ENCODE measurements around the gene PBXIP1.

The PBXIP1 gene

DNA sequence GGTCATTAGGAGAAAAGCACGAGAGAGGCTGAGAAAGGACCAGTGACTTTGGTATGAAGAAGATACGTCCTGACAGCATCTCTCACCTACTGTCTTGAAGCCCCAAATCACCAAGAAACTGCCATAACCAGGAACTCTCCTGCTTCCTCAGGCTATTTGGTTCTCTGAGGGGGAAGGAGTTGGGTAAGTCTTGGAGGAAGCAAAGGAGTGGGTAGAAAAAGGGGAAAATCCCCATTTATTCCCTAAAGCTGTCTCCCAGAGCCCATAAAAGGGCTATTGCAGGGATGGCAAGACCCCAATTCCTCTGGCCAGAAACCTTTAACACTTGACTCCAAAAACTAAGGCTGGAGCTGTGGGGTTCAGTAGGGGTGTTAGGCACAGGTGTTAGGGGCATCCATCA, 2.1 kb upstream of the PBXIP1 start:
- no peak for DNase-seq

DNA sequence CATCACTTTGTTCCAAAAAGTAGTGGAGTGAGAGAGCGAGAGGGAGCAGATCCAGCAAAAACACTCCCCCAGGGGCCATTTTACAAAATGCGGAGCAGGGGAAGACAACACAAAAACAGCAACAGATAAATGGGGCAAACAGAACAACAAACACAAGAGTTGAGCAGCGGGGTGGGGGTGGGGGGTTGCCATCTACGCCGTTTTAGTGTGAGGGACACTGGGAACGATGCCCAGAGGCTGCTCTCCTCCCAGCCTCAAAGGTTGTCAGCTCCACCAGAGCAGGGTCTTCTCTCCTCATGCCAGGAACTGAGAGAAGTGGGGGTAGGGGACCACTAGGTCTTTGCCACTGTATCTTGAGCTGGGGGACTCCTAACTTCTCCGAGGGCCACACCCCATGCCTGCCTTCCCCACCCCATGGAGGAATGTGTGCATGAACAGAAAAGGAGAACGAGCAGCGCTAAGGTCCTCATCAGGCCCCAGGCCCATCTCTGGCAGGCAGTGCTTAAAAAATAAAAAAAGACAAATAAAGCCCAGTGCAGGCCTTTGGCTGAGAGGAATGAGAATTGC, 1.3 kb upstream of the PBXIP1 start:
- DNase-seq: no peak

DNA sequence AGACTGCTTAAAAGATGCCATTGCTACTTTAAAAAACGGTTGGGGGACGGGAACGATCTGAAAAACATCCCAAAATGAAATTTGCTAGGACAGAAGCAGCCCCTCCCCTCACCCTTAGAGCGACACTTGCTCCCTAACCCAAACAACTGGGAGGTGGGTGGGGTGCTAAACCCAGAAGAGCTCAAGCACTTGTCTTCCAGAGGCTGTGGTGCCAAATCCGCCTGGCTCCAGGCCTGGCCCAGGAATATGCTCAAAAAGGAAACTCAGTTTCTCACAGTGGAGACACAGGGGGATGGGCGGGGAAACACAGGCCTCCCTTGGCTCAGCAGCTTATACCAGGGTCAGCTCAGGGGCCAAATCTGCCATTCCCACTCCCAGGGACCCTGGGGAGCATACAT, 644 bp upstream of the PBXIP1 start:
- no peak for DNase-seq

DNA sequence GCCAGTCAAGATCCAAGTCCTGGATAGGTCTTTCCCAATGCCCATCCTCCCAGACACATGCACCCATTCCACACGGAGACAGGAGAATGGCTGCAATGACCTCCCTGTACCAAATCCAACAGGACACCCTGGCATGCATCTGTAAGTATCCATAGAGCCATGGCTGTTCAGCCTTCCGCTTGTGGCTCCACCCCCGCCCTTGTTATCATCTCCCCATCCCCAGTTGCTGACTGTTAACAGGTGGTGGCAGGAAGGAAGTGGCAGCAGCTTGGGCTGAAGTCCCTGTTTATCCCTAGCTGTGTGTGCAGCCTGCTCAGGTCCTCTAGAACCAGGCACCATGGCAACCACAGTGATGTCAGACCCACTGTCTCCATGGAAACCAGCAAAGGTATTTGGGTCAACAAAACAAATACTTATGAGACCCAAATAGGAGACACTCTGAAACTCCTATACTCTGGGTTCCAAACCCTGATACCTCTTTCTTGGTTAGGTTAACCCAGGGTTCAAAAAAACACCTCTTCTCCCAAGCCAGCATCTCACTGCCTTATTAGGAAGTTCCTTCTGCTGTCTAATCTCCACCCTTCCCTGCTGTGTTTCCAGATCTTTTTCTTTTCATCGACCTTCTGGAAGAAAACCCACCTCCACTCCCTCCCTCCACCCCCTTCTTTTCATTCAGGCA, 721 bp downstream of the PBXIP1 start:
- no peak for DNase-seq

DNA sequence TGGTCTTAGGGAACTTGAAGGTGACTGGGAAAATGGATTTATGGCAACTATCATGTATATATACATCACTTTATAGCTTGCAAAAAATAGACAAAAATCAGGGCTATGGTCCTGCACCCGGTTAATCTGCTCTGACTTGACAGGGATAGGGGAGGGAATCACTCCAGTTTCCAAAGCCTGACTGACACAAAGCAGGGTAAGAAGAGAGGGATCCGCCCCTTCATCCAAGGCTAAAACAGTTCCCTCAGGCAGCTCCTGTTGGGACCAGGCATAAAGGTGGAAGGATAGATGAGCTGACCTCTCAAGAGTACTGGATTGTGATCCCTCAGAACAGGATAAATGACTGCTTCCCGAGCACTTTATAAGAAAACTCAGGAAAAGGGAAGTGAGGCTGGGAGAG, 1.4 kb downstream of the PBXIP1 start:
- DNase-seq: no peak

DNA sequence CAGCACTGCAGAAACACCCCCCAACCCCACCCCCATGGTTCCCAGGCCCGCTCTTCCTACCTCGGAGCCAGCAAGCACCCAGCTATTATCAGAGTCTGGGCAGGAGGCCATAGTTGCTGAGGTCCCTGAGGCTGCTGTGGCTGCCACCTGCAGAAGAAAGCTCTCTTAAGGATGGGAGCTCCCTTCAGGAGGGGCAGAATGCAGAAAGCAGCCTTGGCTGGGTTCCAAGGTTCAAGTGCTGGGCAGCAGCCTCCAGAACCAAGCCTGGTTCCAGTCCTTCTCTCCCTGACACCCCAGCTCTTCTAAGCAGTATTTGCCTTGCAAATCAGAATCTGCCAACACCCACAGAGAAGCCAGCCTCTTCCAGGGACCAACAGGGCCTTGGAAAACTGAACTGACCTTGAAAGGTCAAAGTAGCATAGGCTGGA, 2.3 kb downstream of the PBXIP1 start:
- no peak for DNase-seq

DNA sequence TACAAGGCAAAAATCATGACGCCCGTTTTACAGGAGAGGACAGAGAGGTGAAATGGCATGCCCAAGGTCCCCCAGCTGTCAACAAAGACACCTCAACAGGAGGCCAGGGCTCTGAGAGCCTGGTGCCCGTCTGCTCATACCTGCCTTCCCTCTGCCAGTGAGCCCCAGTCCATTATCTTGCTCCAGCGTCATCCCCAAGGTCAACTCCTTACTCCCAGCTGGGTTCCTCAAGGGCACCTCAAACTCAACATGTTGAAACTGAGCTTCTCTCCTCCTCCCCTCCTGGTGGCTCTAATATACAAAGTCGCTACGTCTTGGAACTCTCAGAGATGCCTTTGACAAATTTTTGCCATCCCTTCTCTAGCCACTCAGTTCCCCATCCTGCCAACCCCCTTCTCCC, 3.2 kb downstream of the PBXIP1 start:
- no peak for DNase-seq

DNA sequence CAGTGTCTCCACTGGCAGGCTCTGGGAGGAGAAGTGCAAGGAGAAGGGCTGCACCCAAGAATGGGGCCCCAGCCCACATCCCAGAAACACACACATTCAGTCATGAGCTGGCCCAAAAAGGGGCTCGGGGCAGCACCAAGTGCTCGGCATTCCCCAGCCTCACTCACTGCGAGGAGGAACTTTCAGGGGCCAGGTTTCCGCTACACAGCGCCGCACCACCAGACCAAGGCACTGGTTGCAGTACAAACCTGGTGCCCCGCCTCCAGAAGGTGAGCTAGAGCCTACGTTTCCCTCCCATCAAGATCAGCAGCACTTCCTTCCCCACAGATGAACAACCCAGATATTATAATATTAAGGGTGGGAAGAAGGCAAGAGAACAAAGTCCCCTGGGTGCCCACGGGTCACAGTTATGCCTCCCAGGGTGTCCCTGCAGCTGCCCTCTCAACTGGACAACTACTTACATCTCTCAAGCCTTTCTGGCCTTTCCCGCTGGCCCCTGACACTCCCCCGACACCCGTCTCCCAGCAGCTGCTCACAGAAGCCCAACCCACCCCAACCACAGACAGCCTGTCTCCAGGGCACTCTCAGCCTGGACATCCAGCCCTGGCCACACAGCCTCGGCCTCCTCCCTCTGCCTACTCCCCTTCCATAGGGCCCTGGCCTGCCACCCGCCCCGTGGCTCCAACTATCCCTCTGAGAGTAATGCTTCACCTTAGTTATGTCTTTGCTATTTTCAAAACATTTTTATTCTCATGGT, 3.8 kb downstream of the PBXIP1 start:
- DNase-seq: no peak

DNA sequence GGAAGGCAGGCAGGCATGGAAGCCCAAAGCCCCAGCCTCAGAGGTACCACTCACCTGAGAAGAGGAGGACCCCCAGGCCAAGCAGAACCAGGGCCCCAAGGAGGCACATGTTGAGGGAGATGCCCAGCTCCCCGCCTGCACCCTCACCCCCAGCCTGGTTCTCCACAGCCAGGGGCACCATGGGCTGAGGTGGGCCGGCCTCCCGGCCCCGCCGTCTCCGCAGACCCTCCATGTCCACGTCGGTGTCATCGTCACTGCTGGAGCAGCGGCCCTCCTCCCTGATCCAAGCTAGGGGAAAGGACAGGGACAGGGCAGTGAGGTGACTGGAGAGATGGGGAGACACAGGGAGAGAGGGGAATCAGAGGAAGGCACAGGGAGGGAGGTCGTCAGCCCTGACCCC, 7.8 kb downstream of the PBXIP1 start:
- DNase-seq: no peak

DNA sequence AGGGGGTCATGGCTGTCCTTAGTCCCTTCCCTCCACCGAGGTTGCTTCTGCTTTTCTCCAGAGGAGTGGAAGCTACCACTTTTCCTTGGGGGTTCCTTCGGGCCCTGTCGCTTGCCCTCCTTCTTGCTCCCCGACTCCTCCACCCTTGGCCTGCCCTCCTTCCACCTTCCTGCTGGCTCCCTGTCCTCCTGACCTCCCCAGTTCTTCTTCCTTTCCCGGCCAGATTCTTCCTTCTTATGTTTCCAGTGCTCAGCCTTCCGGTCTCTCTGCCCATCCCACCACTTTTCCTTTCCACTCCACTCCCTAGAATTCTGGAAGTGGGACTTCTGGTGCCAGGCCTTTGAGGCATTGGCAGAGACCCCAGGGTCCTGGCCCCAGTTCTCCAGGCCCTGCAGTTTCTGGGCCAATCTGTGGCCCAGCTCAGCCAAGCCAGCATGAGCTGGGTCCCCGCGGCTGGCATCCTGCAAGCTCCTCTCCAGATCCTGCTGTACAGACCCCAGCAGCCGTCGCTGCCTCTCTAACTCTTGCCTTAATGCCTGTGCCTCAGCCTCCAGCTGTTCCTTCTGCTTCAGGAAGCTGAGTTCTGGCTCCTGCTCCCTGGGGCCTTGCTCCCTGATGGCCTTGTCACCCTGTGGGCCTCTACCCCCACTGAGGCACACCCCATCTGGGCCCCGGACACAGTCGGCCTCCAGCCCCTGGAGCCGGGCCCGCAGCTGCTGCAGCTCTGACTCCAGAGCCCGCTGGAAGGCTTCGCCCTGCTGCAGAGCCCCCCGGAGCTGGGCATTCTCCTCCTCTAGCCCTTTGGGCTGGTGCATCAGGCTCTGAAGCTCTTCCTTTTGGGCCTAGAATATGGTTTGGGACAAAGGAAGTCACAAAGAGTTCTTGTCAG, 9.7 kb downstream of the PBXIP1 start:
- no peak for DNase-seq

DNA sequence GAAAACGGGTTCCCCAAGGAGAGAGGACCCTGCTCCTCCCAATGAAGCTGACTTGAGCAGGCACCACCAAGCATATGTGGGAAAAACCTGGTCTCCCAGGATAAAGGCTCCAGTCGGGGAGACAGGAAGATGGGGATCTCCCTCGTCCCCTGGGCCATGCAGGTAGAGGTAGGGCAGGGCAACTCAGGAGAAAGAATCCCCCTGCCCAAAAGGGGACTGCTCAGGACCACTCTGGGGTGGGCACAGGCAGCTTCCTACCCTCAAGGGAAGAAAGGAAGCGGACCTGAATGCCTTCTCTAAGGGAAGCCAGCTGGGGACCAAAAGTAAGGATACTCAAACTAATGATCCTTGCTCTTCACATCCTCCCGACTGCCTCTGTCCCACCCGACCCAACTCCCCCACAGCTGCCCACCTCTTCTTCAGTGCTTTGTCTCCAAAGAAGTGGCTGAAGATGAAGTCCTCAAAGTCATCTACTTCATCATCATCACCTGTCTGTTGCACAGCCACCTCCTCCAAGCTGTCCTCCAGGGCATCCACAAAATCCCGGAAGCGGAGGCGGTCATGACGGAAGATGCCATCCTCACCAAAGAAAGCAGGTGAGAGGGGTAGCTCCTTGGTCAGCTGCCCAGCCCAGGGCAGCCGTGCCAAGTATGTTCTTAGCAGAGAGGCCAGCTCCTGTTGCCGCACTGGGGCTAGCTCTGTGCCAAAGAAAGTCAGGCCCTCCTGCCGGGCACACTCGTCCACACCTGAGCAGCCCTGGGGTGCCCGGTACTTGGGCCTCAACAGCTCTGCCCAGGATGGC, 10.5 kb downstream of the PBXIP1 start:
- DNase-seq: no peak

DNA sequence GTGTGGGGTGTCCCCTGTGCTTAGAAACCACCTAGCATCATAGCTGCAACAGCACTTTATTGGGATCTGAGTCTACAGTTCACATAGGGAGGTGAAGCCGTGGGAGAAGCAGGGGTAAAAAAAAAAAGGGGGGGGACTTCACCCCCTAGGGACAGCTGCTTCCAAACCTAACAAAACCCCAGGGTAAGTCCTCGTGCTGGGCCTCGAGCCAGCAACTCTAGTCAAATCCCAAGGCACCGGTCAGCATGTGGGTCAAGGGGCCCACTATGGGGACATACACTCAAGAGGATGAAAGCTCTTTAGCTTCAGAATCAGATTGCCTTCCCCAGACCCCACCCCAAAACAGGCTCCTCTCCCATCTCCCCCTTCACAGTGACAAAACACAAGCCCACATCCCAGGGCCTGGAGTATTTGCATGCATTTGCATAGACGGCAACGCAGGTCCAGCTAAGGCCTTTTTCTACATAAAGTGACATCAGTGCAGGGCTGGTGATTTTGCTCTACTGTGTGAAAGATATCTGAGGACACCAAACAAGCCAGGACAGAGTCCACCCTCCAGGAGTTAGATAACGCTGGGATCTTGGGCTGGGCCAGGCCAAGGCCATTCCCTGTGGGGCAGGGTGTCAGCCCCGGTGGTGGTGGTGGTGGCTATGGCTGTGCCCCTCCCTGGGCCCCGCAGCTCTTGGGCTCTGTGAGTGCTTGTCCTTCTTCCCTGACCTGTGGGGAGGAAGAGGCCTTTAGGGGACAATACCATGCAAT, 11.3 kb downstream of the PBXIP1 start:
- no peak for DNase-seq

DNA sequence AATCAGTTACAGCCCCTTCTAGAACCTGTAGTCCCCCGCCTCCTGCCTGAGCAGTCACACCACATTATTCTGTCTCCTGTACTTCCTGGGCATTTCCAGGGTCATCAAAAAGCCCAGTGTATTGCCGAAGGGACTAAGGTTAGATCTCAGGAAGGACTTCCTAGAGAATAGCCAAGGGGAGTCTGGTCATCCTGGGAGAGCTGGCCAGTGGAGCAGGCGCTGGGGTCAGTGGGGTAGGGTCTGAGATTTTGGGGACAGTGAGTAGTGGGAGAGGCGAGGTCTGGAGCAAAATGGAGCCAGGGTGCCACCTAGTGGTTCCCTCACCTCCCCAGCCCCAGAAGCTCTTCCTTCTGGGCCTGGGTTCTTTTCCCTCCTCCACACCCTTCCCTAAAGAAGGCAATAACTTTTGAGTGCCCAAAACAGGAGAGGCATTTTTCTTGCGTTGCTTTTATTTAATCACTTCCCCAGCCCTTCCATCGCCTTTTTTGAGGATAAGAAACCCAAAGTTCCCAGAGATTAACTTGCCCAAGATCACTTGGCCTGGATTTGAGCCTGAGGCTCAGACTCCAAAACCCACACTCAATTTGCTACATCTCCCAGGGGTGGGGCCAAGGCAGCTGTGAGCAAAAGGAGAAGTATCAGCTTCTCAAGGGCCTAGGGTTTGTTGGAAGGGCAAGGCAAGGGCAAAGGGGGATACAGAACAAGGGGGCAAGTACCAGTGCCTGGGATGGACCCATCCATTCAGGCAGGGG, 12.1 kb downstream of the PBXIP1 start:
- no peak for DNase-seq

DNA sequence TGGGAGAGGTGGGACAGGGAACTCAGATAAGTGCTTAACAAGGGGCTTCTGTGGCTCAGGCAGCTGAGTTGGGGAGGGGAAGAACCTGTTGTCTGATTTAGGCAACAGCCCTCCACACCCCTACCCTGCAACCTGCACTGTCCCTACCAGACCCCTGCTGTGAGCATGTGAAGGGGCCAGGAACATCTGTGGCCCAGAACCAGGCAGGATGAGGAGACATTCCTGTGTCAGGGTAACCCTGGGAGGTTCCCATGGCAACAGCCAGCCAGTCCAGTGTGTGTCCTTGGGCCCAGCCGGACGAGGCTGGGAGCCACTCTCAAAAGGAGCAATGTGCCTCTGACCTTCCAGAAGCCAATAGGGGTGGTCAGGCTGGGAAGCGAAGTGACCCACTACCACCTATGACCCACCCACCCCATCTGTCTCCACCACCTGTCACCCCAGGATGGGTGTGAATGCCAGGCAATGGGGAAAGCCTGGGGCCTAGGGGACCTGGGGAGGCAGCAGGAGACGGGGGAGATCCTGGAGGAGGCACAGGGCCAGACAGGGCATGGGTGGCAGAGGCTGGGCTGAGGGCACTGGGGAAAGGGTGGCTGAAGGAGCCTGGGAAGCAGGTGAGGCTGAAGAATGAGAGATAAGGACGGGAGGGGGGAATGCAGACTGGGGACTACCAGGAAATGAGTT, 14.4 kb downstream of the PBXIP1 start:
- no peak for DNase-seq

DNA sequence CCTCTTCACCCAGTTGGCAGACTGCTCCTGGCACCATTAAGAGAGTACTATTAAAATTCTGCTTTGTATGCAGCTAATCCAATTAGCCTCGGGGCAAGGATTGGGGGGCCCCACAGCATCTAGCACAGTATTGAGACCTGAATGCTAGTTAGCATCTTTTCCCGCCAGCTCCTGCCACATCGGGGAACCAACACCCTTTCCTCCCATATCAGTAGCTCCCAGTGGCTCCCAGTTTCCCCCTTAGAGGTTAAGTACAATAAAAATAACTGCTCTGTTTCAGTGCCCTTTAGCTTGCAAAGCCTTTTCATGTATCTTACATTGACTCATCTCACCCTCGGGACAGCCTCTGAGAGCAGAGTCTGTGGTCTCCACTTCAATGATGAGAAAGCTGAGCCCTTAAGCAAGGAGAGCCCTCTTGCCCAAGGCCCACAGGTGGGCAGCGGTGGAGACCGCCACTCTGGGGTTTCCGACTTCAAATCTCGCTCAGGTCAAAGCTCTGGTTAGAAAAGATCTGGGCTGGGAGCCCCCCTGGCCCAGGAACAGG, 15.2 kb downstream of the PBXIP1 start:
- DNase-seq: no peak

DNA sequence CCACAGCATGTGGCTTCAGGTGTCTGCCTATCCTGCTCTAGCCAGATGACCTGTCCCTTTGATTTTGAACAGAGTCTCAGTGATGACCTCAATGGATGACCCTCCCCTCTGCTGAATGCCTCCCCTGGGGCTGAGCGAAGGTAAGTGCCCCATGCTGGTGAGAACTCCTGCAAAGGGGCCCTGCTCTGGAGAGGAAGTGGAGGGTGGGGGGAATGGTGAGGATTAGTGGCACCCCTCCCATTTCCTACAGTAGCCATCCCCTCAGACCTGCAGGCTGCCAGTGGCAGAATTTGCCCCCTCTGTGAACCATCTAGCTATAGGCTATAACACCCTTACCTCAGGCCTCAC, 15.7 kb downstream of the PBXIP1 start:
- DNase-seq: no peak

DNA sequence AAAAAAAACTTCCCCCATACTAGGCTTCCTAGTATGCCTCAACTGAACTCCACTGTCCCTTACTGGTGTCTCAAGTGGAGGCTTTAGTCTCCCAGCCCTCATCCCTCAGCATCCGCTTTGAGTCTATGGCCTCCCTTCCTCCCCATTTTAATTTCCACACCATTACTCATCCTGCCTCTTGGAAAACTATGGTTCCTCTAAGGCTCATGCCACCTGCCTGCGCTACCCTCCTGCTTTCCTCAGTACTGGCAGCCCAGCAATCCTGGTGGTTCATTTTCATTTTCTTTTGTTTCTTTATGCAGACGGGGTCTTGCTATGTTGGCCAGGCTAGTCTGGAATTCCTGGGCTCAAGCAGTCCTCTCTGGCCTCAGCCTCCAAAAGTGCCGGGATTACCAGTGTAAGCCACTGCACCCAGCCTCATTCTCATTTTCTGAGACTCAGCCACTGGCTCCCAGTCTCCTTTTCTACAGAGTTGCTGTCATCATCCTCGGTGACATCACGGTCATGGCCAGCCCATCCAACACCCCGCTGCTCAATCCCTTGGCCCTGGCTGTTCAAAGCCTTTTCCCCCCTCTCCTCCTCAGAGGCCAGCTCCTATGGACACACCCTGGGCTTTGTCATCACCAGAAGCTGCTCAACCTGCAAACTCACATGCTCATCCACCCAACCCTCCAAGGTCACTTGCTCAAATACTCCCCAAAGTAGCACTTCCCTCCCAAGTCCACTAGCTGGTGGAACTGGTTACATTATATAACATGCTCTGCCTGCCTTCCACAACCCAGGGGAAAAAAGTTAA, 17.1 kb downstream of the PBXIP1 start:
- no peak for DNase-seq

DNA sequence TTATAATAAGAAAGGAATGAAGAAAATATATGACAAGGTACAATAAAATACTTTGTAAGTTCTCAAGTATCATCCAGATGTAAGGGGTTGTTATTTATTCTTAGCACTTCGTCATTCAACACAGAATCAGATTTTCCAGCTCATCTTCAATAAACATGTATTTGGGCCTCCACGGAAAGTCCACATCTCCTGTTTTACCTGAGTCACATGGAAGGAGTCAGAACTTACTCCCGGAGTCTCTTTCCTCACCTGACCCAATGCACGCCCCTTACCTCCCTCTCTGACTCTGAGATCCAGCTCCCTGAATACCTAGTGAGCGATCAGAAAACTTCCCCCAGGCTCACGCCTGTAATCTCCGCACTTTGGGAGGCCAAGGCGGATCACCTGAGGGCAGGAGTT, 17.9 kb downstream of the PBXIP1 start:
- DNase-seq: no peak
